CD4-positive, alpha-beta T cell treated with Interferon gamma for 1 hour (primary cell): Measurements from ENCODE around the gene SYTL3.
"Not testable (repeated sequence)": the region's sequence is repeated elsewhere in the genome, so short reads cannot be mapped to it uniquely, and the experiment has no call there.

ENCODE experiments used
- DNase-seq: peaks from one replicate; pipeline ENCODE4 v3.0.0-alpha.2; 2020

Gene SYTL3

GRCh38 chr6:158622545-158623190 is 27.2 kb upstream of the SYTL3 start:
- DNase-seq, result no peak

- no peak for DNase-seq
Observed at GRCh38 chr6:158624684-158625682, 24.9 kb upstream of the SYTL3 start.

GRCh38 chr6:158625881-158626305 is 24.0 kb upstream of the SYTL3 start:
- DNase-seq, result no peak

- no peak for DNase-seq
Observed at GRCh38 chr6:158626360-158627167, 23.3 kb upstream of the SYTL3 start.

GRCh38 chr6:158627168-158627939 is 22.5 kb upstream of the SYTL3 start:
- no peak for DNase-seq

GRCh38 chr6:158627940-158628211 is 22.0 kb upstream of the SYTL3 start:
- no peak for DNase-seq

- DNase-seq, result no peak
Observed at GRCh38 chr6:158628542-158628941, 21.3 kb upstream of the SYTL3 start.

- DNase-seq, result peak; percentile 28
Observed at GRCh38 chr6:158629367-158630221, 20.3 kb upstream of the SYTL3 start.

- no peak for DNase-seq
Observed at GRCh38 chr6:158630938-158631616, 18.8 kb upstream of the SYTL3 start.

GRCh38 chr6:158631678-158632537 is 17.9 kb upstream of the SYTL3 start:
- DNase-seq, result peak; percentile 61

GRCh38 chr6:158632538-158633119 is 17.2 kb upstream of the SYTL3 start:
- not testable (repeated sequence) for DNase-seq

- DNase-seq, result no peak
Observed at GRCh38 chr6:158633127-158633526, 16.7 kb upstream of the SYTL3 start.

GRCh38 chr6:158634695-158635426 is 15.0 kb upstream of the SYTL3 start:
- no peak for DNase-seq

- DNase-seq, result no peak
Observed at GRCh38 chr6:158635427-158636073, 14.3 kb upstream of the SYTL3 start.

- DNase-seq, result no peak
Observed at GRCh38 chr6:158636778-158637177, 13.1 kb upstream of the SYTL3 start.

GRCh38 chr6:158638324-158638854 is 11.5 kb upstream of the SYTL3 start:
- no peak for DNase-seq

GRCh38 chr6:158639056-158639455 is 10.8 kb upstream of the SYTL3 start:
- DNase-seq, result no peak

GRCh38 chr6:158640519-158640918 is 9.3 kb upstream of the SYTL3 start:
- no peak for DNase-seq
